SK-N-MC (cell line): ENCODE results near the gene ASMT.
"Not testable (repeated sequence)": the region's sequence is repeated elsewhere in the genome, so short reads cannot be mapped to it uniquely, and the experiment has no call there.

ENCODE experiments used
- DNase-seq: peaks from one replicate; pipeline ENCODE4 v3.0.0-alpha.2; 2011; ENCODE audit warnings: low read depth, low spot score
- H3K27ac ChIP-seq: fragments of 200-600 bp; sonication (generic); 2 replicates; pipeline ENCODE4 v1.5.1; 2016; ENCODE audit warnings: mixed run types
- H3K36me3 ChIP-seq: fragments of 200-600 bp; sonication (generic); 2 replicates; pipeline ENCODE4 v1.6.1; 2017; ENCODE audit warnings: antibody characterized with exemption, low read length, mixed read lengths; ENCODE audit not compliant: insufficient read depth
- H3K4me3 ChIP-seq: fragments of 200-600 bp; sonication (generic); 2 replicates; pipeline ENCODE4 v1.5.1; 2016
- H3K9ac ChIP-seq: fragments of 200-600 bp; sonication (generic); 2 replicates; pipeline ENCODE4 v1.8.0; 2017; ENCODE audit warnings: mixed run types, mixed read lengths; ENCODE audit not compliant: insufficient read length
- H3K9me3 ChIP-seq: fragments of 200-600 bp; sonication (generic); 2 replicates; pipeline ENCODE4 v1.6.1; 2017; ENCODE audit warnings: low read depth, mild to moderate bottlenecking, antibody characterized with exemption, low read length, moderate library complexity, mixed read lengths
- EZH2 ChIP-seq: fragments of 200-600 bp; sonication (generic); IDR thresholded peaks from one replicate; pipeline ENCODE4 v1.6.1; 2017; ENCODE audit warnings: antibody characterized with exemption
- FOXP2 ChIP-seq: optimal IDR thresholded peaks from 2 replicates; pipeline ENCODE3; 2011; ENCODE audit warnings: mild to moderate bottlenecking, moderate library complexity; ENCODE audit not compliant: insufficient read depth; ENCODE audit errors: extremely low read length, control extremely low read depth
- POLR2AphosphoS5 ChIP-seq: IDR thresholded peaks from 2 replicates; pipeline ENCODE4 v1.6.1; 2012; ENCODE audit warnings: mild to moderate bottlenecking, low read depth, low read length, borderline replicate concordance

Gene ASMT

GRCh38 chrX:1661048-1661921 lies 46.4 kb downstream of the ASMT start:
- Histone ChIP-seq H3K9ac (no peak overlapping the region), H3K36me3 (no peaks in the 10 kb centered on the region), H3K4me3 (no peak overlapping the region), H3K9me3 (no peaks in the 10 kb centered on the region), H3K27ac (no peak overlapping the region)
- DNase-seq = no peak
- TF ChIP-seq EZH2 (no peak), FOXP2 (no peak), POLR2AphosphoS5 (no peak)

DNA sequence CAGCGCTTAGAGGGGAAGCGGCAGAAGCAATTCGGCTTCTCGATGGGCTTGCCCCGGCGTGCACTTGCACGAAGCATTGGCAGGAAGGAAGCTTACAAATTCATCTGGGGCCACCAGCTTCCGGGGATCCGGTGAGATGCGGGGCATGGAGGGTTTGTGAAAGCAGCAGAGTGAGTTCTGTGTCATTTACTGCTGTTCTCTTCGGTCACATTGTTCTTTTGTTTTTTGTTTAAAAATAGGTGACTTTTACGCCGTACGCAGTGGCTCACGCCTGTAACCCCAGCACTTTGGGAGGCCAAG lies 47.0 kb downstream of the ASMT start:
- TF ChIP-seq EZH2 = no peak
- TF ChIP-seq POLR2AphosphoS5 = no peak
- TF ChIP-seq FOXP2 = no peak
- Histone ChIP-seq H3K36me3 (no peaks in the 10 kb centered on the region), H3K9me3 (no peaks in the 10 kb centered on the region), H3K4me3 (no peak overlapping the region), H3K9ac (no peak overlapping the region), H3K27ac (no peak overlapping the region)
- DNase-seq = no peak

DNA sequence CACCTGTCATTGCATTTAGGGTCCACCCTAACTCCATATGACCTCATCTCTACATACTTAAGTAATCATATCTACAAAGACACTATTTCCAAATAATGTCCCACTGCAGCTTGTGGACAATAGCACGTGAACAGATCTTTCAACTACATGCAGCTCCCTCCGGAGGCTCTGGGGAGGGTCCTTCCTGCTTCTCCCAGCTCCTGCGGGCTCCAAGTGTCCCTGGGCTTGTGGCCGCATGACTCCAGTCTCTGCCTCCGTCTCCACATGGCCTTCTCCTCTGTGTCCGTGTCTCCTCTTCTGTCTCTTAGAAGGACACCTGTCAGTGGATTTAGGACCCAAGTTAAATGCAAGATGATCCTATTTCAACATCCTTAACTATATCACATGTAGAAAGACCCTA lies 52.7 kb downstream of the ASMT start:
- no peaks in the 10 kb centered on the region for H3K9me3 ChIP-seq
- no peak for DNase-seq
- H3K36me3 ChIP-seq = no peaks in the 10 kb centered on the region
- no peak overlapping the region for H3K4me3 ChIP-seq
- no peak overlapping the region for H3K27ac ChIP-seq
- TF ChIP-seq POLR2AphosphoS5 (no peak), EZH2 (no peak), FOXP2 (no peak)
- no peak overlapping the region for H3K9ac ChIP-seq

DNA sequence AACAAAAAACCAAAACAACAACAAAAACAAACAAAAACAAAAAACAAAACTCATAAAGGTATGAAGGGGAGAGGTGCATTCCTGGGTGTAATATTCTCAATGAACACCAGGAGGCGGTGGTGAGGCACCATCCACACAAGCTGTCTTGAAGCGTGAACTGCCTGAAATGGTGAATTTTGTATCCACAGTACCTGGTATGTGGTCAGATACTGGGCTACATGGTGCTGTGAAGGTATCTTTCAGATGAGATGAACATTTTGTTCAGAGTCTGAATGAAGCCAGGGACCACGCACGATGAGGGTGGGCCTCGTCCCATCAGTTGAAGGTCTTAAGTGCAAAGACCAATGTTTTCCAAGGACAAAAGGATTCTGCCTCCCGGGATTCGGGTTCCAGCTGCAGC lies 58.5 kb downstream of the ASMT start:
- Histone ChIP-seq H3K9ac (no peak overlapping the region), H3K4me3 (no peak overlapping the region), H3K9me3 (no peaks in the 10 kb centered on the region), H3K27ac (no peak overlapping the region), H3K36me3 (no peaks in the 10 kb centered on the region)
- DNase-seq = no peak
- TF ChIP-seq FOXP2 = no peak
- no peak for TF ChIP-seq POLR2AphosphoS5
- no peak for TF ChIP-seq EZH2

- Histone ChIP-seq H3K36me3 (no peaks in the 10 kb centered on the region), H3K27ac (no peak overlapping the region), H3K9ac (no peak overlapping the region), H3K9me3 (no peaks in the 10 kb centered on the region), H3K4me3 (no peak overlapping the region)
- no peak for TF ChIP-seq EZH2
- no peak for TF ChIP-seq POLR2AphosphoS5
- TF ChIP-seq FOXP2 = no peak
- DNase-seq = no peak
Observed at GRCh38 chrX:1676866-1677265, 62.0 kb downstream of the ASMT start.

- H3K27ac ChIP-seq = no peak overlapping the region
- no peaks in the 10 kb centered on the region for H3K36me3 ChIP-seq
- TF ChIP-seq EZH2 (no peak), POLR2AphosphoS5 (no peak), FOXP2 (no peak)
- no peak overlapping the region for H3K4me3 ChIP-seq
- no peak for DNase-seq
- H3K9me3 ChIP-seq = no peaks in the 10 kb centered on the region
- H3K9ac ChIP-seq = no peak overlapping the region
Observed at GRCh38 chrX:1679238-1679637, 64.4 kb downstream of the ASMT start.

DNA sequence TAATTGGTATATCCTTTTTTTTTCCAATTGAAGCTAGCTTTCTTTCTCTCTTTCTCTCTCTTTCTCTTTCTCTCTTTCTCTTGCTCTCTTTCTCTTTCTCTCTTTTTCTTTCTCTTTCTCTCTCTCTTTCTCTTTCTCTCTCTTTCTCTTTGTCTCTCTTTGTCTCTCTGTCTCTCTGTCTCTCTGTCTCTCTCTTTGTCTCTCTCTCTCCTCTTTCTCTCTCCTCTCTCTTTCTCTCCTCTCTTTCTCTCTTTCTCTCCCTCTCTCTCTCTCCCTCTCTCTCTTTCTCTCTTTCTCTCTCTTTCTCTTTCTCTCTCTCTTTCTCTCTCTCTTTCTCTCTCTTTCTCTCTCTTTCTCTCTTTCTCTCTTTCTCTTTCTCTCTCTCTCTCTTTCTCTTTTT lies 66.6 kb downstream of the ASMT start:
- Histone ChIP-seq H3K27ac (no peak overlapping the region), H3K4me3 (no peak overlapping the region), H3K36me3 (no peaks in the 10 kb centered on the region), H3K9ac (no peak overlapping the region), H3K9me3 (no peaks in the 10 kb centered on the region)
- TF ChIP-seq POLR2AphosphoS5 (no peak), FOXP2 (no peak), EZH2 (no peak)
- DNase-seq = no peak

- not testable (repeated sequence) for H3K9ac ChIP-seq, H3K36me3 ChIP-seq, H3K4me3 ChIP-seq, H3K9me3 ChIP-seq, DNase-seq, H3K27ac ChIP-seq
Observed at GRCh38 chrX:1681856-1682255, 67.0 kb downstream of the ASMT start.

DNA sequence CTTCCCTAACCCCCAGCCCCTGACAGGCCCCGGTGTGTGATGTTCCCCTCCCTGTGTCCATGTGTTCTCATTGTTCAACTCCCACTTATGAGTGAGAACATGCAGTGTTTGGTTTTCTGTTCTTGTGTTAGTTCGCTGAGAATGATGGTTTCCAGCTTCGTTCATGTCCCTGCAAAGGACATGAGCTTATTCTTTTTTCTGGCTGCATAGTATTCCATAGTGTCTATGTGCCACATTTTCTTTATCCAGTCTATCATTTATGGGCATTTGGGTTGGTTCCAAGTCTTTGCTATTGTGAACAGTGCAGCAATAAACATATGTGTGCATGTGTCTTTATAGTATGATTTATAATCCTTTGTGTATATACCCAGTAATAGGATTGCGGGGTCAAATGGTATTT lies 67.6 kb downstream of the ASMT start:
- H3K9ac ChIP-seq, H3K36me3 ChIP-seq, H3K27ac ChIP-seq, DNase-seq, H3K9me3 ChIP-seq, H3K4me3 ChIP-seq: not testable (repeated sequence)

GRCh38 chrX:1684883-1685282 lies 70.0 kb downstream of the ASMT start:
- not testable (repeated sequence) for DNase-seq, H3K36me3 ChIP-seq, H3K4me3 ChIP-seq, H3K27ac ChIP-seq, H3K9me3 ChIP-seq, H3K9ac ChIP-seq

DNA sequence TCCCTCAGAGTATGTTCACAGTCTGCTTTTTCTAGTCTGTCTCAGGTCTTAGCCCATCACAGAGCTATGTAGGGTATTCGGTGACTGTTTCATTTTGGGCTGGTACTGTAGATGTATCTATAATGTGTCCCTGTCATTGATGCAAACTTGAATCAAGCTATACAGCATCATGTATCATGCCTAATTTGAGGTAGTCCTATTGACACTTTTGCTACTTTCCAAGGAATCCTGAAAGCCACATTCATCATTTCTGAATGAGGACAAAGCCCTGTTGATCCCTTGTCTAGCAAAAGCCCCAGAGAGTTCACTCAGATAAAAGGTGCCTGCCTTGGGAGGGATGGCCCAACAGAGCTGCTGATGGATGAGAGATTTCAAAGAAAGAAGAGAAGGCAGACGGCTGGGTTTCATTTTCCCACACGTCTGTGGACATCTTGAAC lies 70.6 kb downstream of the ASMT start:
- H3K4me3 ChIP-seq, H3K36me3 ChIP-seq, DNase-seq, H3K9ac ChIP-seq, H3K9me3 ChIP-seq, H3K27ac ChIP-seq: not testable (repeated sequence)
